Hematopoietic multipotent progenitor cell treated with erythropoietin and hydrocortisone succinate and interleukin-3 and kit ligand, for 4 days (in vitro differentiated cells): ENCODE measurements around the gene ANKRD17.

Experiments
- DNase-seq: peaks from one replicate; pipeline ENCODE4 v3.0.0-alpha.2; 2015

ANKRD17 gene

DNA sequence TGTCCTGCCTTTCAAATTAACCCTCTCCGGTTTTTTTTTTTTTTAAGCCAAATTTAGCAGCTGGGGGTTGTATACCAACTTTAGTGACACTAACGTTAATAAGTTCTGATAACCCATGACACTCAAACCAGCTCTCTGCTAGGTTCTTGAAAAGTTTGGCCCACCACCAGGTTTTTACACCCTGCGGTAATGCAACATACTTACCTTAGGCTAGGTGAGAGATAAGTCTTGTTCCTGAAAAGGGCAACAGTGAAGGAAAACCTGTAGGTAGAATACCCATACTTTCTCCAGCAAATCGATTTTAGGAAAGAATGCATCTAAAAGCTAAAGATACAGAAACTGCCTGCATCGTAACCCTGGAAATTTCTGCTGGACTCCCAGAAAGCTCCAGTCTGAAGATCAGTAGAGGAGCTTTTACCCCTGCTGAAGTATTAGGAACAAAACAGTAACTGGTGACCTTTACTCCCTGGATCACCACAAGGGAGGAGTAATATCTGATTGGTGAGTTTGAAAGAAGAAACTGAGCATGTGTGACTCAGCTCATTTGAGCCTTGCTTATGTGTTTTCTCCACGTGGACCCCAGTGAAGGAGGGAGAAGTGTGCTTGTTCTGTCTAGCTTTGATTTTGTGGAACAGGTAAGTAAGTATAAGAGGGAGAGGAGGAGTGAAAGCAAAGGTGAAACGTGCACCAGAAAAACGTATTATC is 154.6 kb downstream of the ANKRD17 start:
- DNase-seq: peak; percentile 27

GRCh38 chr4:73099143-73099542 is 159.5 kb downstream of the ANKRD17 start:
- no peak for DNase-seq

- DNase-seq: no peak
Measured at GRCh38 chr4:73098713-73099112, 159.9 kb downstream of the ANKRD17 start.

DNA sequence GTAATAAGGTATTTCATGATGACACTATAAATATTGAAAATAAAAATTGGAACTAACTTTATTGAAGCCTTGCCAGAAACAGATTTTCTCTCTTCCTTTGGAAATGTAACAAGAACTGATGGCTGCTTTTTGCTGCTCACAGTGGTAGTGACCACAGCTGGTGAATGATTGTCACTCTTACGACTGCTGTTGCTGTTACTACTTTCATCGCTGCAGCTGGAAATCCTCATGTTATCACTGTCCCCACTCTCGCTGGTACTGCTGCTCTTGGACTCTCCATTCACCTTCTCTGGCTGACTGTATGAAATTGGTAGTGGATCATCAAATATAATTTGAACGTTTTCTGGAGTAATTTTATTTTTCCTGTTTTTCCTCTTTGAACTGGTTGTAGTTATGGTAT is 160.6 kb downstream of the ANKRD17 start:
- no peak for DNase-seq

- DNase-seq: no peak
Measured at GRCh38 chr4:73092868-73093267, 165.7 kb downstream of the ANKRD17 start.

DNA sequence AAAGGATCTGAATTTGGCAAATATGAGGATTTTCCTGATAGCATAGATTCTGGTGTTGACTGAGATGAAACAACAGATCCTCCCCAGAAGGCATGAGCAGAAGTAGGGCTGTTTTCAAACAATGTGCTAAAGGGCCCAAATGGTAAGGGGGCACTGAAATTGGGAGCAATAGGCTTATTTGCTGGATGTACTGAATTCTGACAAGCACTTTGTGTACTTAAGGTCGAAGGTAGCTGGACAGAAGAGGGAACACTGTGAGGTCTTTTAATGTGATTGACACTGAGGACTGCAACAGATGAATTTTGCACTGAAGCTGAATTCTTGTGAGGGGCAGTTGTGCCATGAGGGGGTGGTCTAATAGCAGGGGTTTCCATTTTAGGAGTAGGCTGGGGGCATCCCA is 167.9 kb downstream of the ANKRD17 start:
- no peak for DNase-seq

DNA sequence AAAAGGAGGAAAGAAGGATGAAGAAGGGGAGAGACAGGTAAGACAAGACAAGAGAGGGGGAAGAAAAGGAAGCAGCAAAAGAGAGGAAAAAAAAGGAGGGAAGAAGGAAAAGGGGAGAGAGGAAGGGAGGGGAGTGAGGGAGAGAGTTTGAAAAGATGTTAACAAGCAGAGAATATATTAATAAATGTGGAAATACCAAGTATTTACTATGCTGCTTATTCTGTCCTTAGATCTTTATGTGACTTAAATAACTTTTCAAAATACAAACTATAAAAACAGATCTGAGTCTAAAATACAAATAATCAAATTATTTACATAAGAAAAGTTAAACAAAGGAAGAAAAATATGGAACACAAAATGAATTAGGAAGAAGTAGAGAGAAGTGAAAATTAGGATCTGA is 170.7 kb downstream of the ANKRD17 start:
- DNase-seq: no peak

GRCh38 chr4:73086095-73086868 is 172.3 kb downstream of the ANKRD17 start:
- DNase-seq: no peak

- DNase-seq: no peak
Measured at GRCh38 chr4:73080789-73081188, 177.8 kb downstream of the ANKRD17 start.

- DNase-seq: no peak
Measured at GRCh38 chr4:73075832-73076231, 182.8 kb downstream of the ANKRD17 start.

DNA sequence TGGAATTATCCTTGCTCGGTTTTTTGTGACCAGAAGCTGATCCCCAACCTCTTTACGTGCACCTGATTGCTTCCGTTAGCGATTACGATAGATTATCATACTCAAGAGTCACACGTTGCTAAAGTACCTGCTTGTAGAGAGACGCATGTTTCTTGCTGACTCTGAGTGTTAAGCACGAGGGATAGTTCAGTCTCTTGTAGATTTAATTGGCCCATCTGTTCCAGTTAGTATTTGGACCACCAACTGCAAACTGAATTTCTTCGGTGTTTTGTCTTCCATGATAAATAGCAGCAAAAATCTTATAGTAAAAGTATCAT is 188.6 kb downstream of the ANKRD17 start:
- no peak for DNase-seq

DNA sequence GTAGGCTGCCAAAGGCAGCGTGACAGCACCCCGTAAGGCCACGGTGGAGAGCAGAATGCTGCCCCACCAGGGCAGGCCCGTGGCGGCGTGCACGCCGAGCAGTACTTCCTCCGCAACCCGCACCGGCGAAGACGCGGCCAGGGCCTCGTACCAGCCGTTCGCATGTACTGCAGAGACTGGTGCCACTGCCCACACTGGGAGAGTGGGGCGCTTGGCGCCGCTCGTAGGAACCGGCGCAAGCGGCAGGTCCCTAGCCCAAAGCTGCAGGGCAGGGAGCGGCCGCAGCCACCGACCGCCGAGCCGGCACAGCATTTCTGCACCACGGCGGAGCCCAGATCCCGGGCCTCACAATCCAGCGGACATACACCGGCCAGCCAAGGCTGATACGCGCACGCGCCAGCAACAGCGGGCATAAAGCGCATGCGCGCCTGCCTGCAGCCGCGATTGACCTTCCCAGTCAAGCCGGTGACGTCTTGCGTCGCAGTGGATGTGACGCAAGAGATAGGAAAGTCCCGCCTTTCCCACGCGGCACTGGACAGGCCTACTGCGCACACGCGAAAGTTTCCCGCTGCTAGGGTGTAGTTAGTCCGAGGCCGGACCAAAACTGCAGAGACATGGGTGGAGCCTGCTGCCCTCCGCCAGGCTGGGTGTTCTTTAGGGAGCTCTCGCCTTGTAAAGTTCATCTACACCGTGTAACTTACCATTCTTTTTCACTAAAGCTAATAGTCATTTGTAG is 189.1 kb downstream of the ANKRD17 start, which contains the start of gene COX18:
Gene COX18, minus strand, starts transcription at position 379 of the 736 bp plus-strand sequence. Its CDS starts 67 bp downstream, at position 312.
- peak; percentile 99 for DNase-seq

DNA sequence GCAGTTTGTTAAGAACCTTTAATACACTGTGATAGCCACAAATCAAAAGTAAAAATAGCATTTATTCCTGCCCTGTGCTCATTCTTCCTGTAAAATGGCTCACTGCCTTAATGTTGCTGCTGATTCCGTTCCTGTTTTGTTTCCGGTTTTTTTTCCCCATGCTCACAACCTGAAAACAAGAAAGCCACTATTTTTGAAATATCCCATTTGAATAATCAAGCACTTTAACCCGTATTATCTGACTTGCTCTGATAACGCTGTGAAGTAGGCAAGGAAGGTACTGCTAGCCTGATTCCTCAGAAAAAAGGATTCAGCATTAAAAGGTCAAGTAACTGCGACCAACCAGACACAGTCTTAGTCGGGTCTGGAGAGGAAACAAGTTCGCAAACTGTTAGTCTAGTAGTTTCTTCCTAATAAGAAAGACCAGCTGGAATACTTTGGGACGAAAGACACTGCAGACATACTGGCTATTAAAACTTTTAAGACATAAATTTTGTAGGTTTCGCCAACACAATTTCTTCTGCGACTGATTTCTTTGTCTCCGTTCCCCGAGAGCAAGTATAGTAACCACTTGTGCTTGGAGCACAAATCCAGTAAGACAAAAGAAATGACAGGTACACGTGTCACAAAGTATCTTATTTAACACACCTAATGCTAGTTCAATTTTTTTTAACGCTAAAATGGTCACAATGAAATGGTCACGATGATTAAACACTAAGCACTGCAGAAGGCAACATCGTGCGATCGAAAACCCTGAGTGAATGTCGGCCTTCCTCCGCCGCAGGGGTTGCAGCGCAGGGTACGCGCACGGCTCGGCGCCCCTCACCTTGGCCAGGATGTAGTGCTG is 189.9 kb downstream of the ANKRD17 start:
- peak; percentile 77 for DNase-seq

DNA sequence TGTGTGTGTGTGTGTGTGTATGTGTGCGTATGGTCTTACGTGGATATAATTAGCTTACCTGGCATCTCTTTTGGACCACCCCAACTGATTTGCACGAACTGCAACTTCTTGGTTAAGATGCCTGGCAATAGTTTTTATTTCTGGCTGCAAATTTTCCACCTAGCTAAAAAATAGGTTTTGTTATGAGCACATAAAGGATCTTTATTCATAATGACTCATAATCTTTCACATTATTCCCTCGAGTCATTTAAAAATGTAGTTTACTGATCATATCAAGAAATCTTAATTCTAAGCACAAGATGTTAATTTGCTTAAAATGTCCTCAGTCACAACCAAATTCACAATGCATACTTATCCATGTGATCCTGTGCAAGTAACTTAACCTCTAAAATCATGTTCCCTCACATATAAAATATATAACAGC is 190.6 kb downstream of the ANKRD17 start:
- DNase-seq: peak; percentile 33

- no peak for DNase-seq
Measured at GRCh38 chr4:73066928-73067327, 191.7 kb downstream of the ANKRD17 start.

GRCh38 chr4:73066445-73066844 is 192.2 kb downstream of the ANKRD17 start:
- peak; percentile 64 for DNase-seq

DNA sequence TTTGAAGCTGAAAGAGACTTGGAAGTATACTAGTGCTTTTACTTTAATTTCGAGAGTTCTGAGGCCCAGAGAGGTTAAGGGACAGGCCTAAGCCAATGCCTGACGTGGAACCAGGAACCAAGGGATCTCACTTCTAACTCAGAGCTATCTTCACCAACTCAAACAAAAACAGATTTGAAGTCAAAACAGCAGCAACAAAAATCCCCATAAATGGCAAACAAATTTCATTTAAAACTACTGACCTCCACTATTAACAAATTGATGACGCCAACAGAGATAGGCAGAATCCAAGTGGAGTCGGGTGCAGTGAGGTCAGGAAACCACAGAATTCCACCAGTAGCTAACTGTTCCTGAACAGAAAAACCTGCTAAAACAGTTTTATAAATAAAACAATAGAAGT is 194.1 kb downstream of the ANKRD17 start:
- DNase-seq: no peak

DNA sequence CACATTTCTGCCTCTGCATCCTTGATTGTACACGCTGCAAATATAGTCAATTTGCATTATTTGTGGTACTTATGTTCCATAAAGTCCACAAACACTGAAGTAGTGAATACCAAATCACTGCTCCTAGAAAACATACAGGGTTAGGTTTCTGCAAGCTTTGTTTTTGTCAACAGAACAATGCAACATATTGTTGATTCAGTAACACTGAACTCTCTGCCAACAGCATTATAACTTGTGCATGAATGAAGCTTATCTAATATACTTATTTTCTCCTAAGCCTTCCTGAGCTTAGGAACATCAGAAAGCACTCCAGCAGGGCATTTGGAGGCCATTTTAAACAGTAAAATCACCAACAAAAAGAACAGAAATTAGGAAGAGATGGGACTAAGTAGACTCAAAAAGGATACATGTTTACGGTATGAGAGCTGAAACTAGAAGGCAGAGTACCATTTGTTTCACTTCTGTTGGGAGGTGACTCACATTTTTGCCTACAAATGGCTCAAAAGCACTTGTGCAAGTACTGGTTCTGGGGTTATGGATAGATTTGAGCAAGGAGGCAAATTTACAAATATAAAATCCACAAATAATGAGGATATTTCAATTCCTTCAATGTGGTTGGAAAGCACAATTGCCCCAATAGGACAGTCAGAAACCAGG is 203.2 kb downstream of the ANKRD17 start:
- DNase-seq: no peak

DNA sequence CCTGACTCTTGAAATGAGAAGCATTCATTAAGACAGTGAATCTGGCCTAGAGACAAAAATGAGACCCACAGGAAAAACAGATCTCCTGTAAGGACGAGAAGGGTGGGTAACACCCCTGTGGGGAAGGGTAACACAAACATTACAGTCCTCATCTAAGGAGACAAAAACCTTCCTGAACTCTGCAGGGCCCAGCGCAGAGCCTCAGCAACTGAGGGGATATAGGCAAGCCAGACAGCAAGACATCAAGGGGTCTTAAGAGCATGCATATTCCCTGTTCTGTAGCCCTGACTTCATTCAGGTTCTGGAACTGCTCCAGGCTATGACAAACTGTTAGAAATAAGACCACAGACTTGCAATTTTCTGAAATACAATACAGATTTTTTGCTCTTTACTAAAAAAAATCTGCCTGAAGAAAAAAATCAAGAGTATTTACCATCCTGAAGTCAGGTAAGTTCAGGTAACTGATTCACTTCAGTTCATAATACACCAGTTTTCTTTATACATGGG is 204.6 kb downstream of the ANKRD17 start:
- no peak for DNase-seq

DNA sequence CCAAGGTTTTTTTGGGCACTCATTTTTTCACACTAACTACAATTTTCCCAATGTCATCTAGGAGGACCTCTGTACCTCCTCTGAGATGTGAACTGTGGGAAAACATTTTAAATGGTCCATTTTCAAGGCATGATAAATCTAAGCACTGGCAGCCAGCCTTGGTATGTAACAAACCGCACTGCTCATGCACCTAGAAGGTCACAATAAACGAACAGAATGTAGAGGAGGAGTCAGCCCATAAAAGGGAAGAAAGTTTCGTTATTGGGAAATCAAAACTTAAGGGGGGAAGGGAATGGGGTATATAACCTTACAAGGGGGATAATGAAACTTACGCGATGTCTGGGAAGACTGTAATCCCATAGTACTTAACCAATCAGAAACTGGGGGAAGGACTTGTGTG is 205.5 kb downstream of the ANKRD17 start:
- DNase-seq: no peak

DNA sequence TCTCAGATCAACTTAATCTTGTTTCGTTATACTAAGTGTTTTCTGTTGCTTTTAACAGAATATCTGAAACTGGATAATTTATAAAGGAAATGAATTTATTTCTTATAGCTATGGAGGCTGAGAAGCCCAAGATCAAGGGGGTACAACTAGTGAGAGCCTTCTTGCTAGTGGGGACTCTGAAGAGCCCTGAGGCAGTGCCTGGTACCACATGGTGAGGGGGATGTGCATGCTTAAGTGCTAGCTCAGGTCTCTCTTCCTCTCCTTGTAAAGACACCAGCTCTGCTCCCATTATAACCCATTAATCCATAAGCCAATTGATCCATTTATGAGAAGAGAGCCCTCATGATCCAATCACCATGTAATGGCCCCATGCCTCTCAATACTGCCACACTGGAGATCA is 207.0 kb downstream of the ANKRD17 start:
- DNase-seq: no peak

GRCh38 chr4:73045879-73046278 is 212.7 kb downstream of the ANKRD17 start:
- DNase-seq: no peak
